Endothelial cell of umbilical vein (primary cell): ENCODE data around the gene MCCD1. TPM values are rescaled to one million over a fixed set of nuclear protein-coding genes. Genes with fewer than 3 reads are reported as not detected.

Experiments used
- BruUV-seq: library from RNA; stranded (reverse); fragments of 400-500 nt; replicated peaks from 2 replicates; lab custom pipeline; 2021; lab: Mats Ljungman, UMichigan
- CTCF ChIA-PET: fragments of 300-600, 350-600 bp; sonication (Branson Sonifier 250); formaldehyde crosslinking; loops from one replicate; lab custom pipeline; 2021; ENCODE audit warnings: antibody characterized with exemption, inconsistent platforms; lab: Charles Lee
- POLR2A ChIA-PET: fragments of 300-600, 350-600 bp; sonication (Branson Sonifier 250); formaldehyde crosslinking; loops from one replicate; lab custom pipeline; 2021; ENCODE audit warnings: antibody characterized with exemption, inconsistent platforms; lab: Charles Lee
- DNase-seq: peaks from one replicate; pipeline ENCODE4 v3.0.0-alpha.2; 2011; ENCODE audit warnings: low read depth, low spot score
- FAIRE-seq: peaks from 2 replicates; lab custom pipeline; 2011; peaks lifted over from hg19 to GRCh38; lab: Jason Lieb, UNC
- H2AFZ ChIP-seq: 2 replicates; pipeline ENCODE4 v1.6.0; 2012; ENCODE audit warnings: low read depth, low read length, control low read depth, inconsistent platforms
- H3K27ac ChIP-seq: 2 replicates; pipeline ENCODE4 v1.5.1; 2011; ENCODE audit warnings: low read depth, mild to moderate bottlenecking, control low read depth, low read length, moderate library complexity; ENCODE audit not compliant: insufficient read depth
- H3K27me3 ChIP-seq, 2 experiments: 2 replicates each; pipeline versions ENCODE4 v1.6.0 to v1.6.1; 2011; ENCODE audit warnings: low read length in 2 of 2, mixed read lengths in 1 of 2; ENCODE audit not compliant: control insufficient read depth in 2 of 2, insufficient read depth in 2 of 2
- H3K36me3 ChIP-seq, 2 experiments: 2 replicates in 1 of 2; 3 replicates in 1 of 2; pipeline ENCODE4 v1.5.1; 2011; ENCODE audit warnings: low read length in 2 of 2, mild to moderate bottlenecking in 1 of 2, moderate library complexity in 1 of 2; ENCODE audit not compliant: control insufficient read depth in 2 of 2, insufficient read depth in 2 of 2; ENCODE audit errors: extremely low read depth in 1 of 2
- H3K4me1 ChIP-seq: 3 replicates; pipeline ENCODE4 v1.5.1; 2011; ENCODE audit warnings: mild to moderate bottlenecking, low read length; ENCODE audit not compliant: control insufficient read depth, insufficient read depth; ENCODE audit errors: extremely low read depth
- H3K4me2 ChIP-seq: 2 replicates; pipeline ENCODE4 v1.6.1; 2011; ENCODE audit warnings: low read length, control low read depth, mixed read lengths; ENCODE audit not compliant: insufficient read depth
- H3K4me3 ChIP-seq, 3 experiments: fragments of 200-600 bp in 1 of 3; sonication (generic), shearing (Covaris generic) in 1 of 3; replicated peaks in 1 of 3; 2 replicates each; pipeline ENCODE4 v1.5.1; 2011 to 2016; ENCODE audit warnings: control low read depth in 3 of 3, low read length in 3 of 3, mild to moderate bottlenecking in 2 of 3, inconsistent platforms in 1 of 3, low read depth in 1 of 3, moderate library complexity in 1 of 3; ENCODE audit not compliant: insufficient read depth in 1 of 3
- H3K79me2 ChIP-seq: 2 replicates; pipeline ENCODE4 v1.6.0; 2012; ENCODE audit warnings: low read length, inconsistent platforms; ENCODE audit not compliant: control insufficient read depth, insufficient read depth
- H3K9ac ChIP-seq: replicated peaks from 2 replicates; pipeline ENCODE3; 2011; ENCODE audit warnings: low read length, control low read depth; ENCODE audit not compliant: insufficient read depth; ENCODE audit errors: extremely low read depth
- H3K9me1 ChIP-seq: replicated peaks from 3 replicates; pipeline ENCODE4 v1.6.0; 2011; ENCODE audit warnings: mild to moderate bottlenecking, low read length; ENCODE audit not compliant: control insufficient read depth, insufficient read depth; ENCODE audit errors: extremely low read depth
- H3K9me3 ChIP-seq: replicated peaks from 2 replicates; pipeline ENCODE4 v1.5.1; 2012; ENCODE audit warnings: low read length, inconsistent platforms; ENCODE audit not compliant: control insufficient read depth, insufficient read depth
- H4K20me1 ChIP-seq: replicated peaks from 2 replicates; pipeline ENCODE3; 2011; ENCODE audit warnings: mild to moderate bottlenecking, low read length; ENCODE audit not compliant: control insufficient read depth, insufficient read depth; ENCODE audit errors: extremely low read depth
- dilution Hi-C: fragments of 300-500 bp; cut with MboI; formaldehyde crosslinking; loops from one replicate; pipeline ENCODE4 v1.15.0; 2019; ENCODE audit warnings: low sequenced_read_pairs; ENCODE audit not compliant: extremely low pct_ligation_motif_present
- intact Hi-C: fragments of 100-400 bp; cut with micrococcal nuclease; formaldehyde crosslinking; loops from one replicate; pipeline ENCODE4 v1.10.0; 2022
- polyA plus RNA-seq, 4 experiments: library from polyadenylated mRNA; depleted of rRNA in 3 of 4; stranded (reverse) in 3 of 4; unstranded in 1 of 4; fragments of >200 nt; gene quantifications; 2 replicates each; pipeline versions ENCODE4 v1.2.1 to v1.2.3, GENCODE V29; 2011 to 2012; ENCODE audit warnings: missing spikeins in 1 of 4
- total RNA-seq: library from RNA; stranded (reverse); gene quantifications from 2 replicates; pipeline ENCODE4 v1.2.3, GENCODE V29; 2021
- TF ChIP-seq, protein P1 (sequence below), 2 donors: IDR thresholded peaks; 1 replicate in 1 of 2; 2 replicates in 1 of 2; pipeline ENCODE4 v1.5.1; 2011; ENCODE audit warnings: low read length in 2 of 2, mild to moderate bottlenecking in 2 of 2, moderate library complexity in 2 of 2, control low read depth in 1 of 2, inconsistent platforms in 1 of 2, low read depth in 1 of 2; ENCODE audit not compliant: insufficient read depth in 1 of 2; ENCODE audit errors: extremely low read depth in 1 of 2

MCCD1 gene
- total and polyA plus RNA-seq, 2 donors (not counting 3 experiments of a cell fraction or from before 2014, with no cell fraction given): not detected

DNA sequence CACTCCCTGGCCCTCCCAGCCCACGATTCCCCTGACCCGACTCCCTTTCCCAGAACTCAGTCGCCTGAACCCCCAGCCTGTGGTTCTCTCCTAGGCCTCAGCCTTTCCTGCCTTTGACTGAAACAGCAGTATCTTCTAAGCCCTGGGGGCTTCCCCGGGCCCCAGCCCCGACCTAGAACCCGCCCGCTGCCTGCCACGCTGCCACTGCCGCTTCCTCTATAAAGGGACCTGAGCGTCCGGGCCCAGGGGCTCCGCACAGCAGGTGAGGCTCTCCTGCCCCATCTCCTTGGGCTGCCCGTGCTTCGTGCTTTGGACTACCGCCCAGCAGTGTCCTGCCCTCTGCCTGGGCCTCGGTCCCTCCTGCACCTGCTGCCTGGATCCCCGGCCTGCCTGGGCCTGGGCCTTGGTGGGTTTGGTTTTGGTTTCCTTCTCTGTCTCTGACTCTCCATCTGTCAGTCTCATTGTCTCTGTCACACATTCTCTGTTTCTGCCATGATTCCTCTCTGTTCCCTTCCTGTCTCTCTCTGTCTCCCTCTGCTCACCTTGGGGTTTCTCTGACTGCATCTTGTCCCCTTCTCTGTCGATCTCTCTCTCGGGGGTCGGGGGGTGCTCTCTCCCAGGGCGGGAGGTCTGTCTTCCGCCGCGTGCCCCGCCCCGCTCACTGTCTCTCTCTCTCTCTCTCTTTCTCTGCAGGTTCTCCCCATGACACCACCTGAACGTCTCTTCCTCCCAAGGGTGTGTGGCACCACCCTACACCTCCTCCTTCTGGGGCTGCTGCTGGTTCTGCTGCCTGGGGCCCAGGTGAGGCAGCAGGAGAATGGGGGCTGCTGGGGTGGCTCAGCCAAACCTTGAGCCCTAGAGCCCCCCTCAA, 43.5 kb downstream of the MCCD1 start, which contains the start of gene LTA:
LTA (plus strand) TSS at position 249 of the 871 bp plus-strand sequence; CDS start at position 703, 454 bp downstream.
- ChIA-PET CTCF (interaction anchor here (17.0 to 32.6 kb wide), 2 partner anchors 16 to 23 kb away, joined by 286 to 1517 read pairs; partner anchors contain the start of genes ATP6V1G2, DDX39B, NCR3 and NFKBIL1), POLR2A (no interaction called here)
- FAIRE-seq (no peak), DNase-seq (no peak)
- no peak within 1 kb of the TSS for H2AFZ ChIP-seq
- no peak within 1 kb of the TSS for H3K4me3 ChIP-seq
- no peak within 1 kb of the TSS for H3K4me2 ChIP-seq
- H3K27me3 ChIP-seq: no peaks in the 10 kb centered on the region
- no TSS peak for BruUV-seq
- H4K20me1 ChIP-seq: no peaks in the 10 kb centered on the region
- no peak within 1 kb of the TSS for H3K27ac ChIP-seq
- intact Hi-C loops (no loop called here), dilution Hi-C loops (no loop called here)
- no peaks in the 10 kb centered on the region for H3K4me1 ChIP-seq
- H3K79me2 ChIP-seq: no peaks in the 10 kb centered on the region
- H3K9ac ChIP-seq: no peak within 1 kb of the TSS
- no peaks in the 10 kb centered on the region for H3K36me3 ChIP-seq
- no peaks in the 10 kb centered on the region for H3K9me3 ChIP-seq
- TF ChIP-seq, protein P1, sequence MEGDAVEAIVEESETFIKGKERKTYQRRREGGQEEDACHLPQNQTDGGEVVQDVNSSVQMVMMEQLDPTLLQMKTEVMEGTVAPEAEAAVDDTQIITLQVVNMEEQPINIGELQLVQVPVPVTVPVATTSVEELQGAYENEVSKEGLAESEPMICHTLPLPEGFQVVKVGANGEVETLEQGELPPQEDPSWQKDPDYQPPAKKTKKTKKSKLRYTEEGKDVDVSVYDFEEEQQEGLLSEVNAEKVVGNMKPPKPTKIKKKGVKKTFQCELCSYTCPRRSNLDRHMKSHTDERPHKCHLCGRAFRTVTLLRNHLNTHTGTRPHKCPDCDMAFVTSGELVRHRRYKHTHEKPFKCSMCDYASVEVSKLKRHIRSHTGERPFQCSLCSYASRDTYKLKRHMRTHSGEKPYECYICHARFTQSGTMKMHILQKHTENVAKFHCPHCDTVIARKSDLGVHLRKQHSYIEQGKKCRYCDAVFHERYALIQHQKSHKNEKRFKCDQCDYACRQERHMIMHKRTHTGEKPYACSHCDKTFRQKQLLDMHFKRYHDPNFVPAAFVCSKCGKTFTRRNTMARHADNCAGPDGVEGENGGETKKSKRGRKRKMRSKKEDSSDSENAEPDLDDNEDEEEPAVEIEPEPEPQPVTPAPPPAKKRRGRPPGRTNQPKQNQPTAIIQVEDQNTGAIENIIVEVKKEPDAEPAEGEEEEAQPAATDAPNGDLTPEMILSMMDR (IDR thresholded peaks at IDR 0.05; ENCODE audit: extremely low read depth in 1 of 2, insufficient read depth in 1 of 2, low read depth in 1 of 2, low read length in 2 of 2): no peak
- H3K9me1 ChIP-seq: no peaks in the 10 kb centered on the region
